ENCODE results near the gene LEMD2. TPM values are rescaled to one million over a fixed set of nuclear protein-coding genes. Genes with fewer than 3 reads are reported as not detected.

The LEMD2 gene
- total RNA-seq, 1 experiment from 2014 or later: 75.8 TPM

- intact Hi-C loops (cut with micrococcal nuclease; ENCODE audit: unreplicated experiment): no loop called here
- ChIA-PET CTCF (interaction anchor here (0.6 kb wide), 1 partner anchor 208 kb away, joined by 3 read pairs; no protein-coding TSS in a partner anchor), POLR2A (ENCODE audit: low non-redundant PET) (no interaction called here)
- H3K4me1 ChIP-seq (ENCODE audit: insufficient read depth, low read length, poor library complexity, severe bottlenecking): no peaks in the 10 kb centered on the region
- BruUV-seq (replicated peaks): no TSS peak
- TF ChIP-seq CTCF (conservative IDR thresholded peaks at IDR 0.05; ENCODE audit: low read depth, low read length): no peak
- no peak for TF ChIP-seq EZH2 (IDR thresholded peaks at IDR 0.05; ENCODE audit: borderline replicate concordance, low read depth, low read length, poor library complexity, severe bottlenecking)
- no peak overlapping the region for H3K27ac ChIP-seq (ENCODE audit: low read depth, low read length, poor library complexity, severe bottlenecking)
- H3K36me3 ChIP-seq (ENCODE audit: insufficient read depth, low read length, poor library complexity, severe bottlenecking): no peaks in the 10 kb centered on the region
- H3K4me3 ChIP-seq (ENCODE audit: low read depth, low read length, poor library complexity, severe bottlenecking): no peak overlapping the region
- no peaks in the 10 kb centered on the region for H3K27me3 ChIP-seq (replicated peaks; ENCODE audit: insufficient read depth, low read depth, low read length, poor library complexity)
- DNase-seq (ENCODE audit: low spot score): no peak
- H3K9me3 ChIP-seq (ENCODE audit: low read depth, low read length, poor library complexity, severe bottlenecking): no peaks in the 10 kb centered on the region
Observed at GRCh38 chr6:33820243-33820642, 31.3 kb upstream of the LEMD2 start.

- Histone ChIP-seq H3K27ac (ENCODE audit: low read depth, low read length, poor library complexity, severe bottlenecking) (no peak overlapping the region), H3K4me1 (ENCODE audit: insufficient read depth, low read length, poor library complexity, severe bottlenecking) (no peaks in the 10 kb centered on the region), H3K27me3 (replicated peaks; ENCODE audit: insufficient read depth, low read depth, low read length, poor library complexity) (no peaks in the 10 kb centered on the region), H3K4me3 (ENCODE audit: low read depth, low read length, poor library complexity, severe bottlenecking) (no peak overlapping the region), H3K9me3 (ENCODE audit: low read depth, low read length, poor library complexity, severe bottlenecking) (no peaks in the 10 kb centered on the region), H3K36me3 (ENCODE audit: insufficient read depth, low read length, poor library complexity, severe bottlenecking) (no peaks in the 10 kb centered on the region)
- intact Hi-C loops (cut with micrococcal nuclease; ENCODE audit: unreplicated experiment): no loop called here
- ChIA-PET CTCF (no interaction called here), POLR2A (ENCODE audit: low non-redundant PET) (no interaction called here)
- TF ChIP-seq CTCF (conservative IDR thresholded peaks at IDR 0.05; ENCODE audit: low read depth, low read length) (no peak), EZH2 (IDR thresholded peaks at IDR 0.05; ENCODE audit: borderline replicate concordance, low read depth, low read length, poor library complexity, severe bottlenecking) (no peak)
- BruUV-seq (replicated peaks): no TSS peak
- DNase-seq (ENCODE audit: low spot score): no peak
Observed at GRCh38 chr6:33819021-33819420, 30.1 kb upstream of the LEMD2 start.

GRCh38 chr6:33818293-33818692 is 29.4 kb upstream of the LEMD2 start:
- H3K27me3 ChIP-seq (replicated peaks; ENCODE audit: insufficient read depth, low read depth, low read length, poor library complexity): no peaks in the 10 kb centered on the region
- H3K4me3 ChIP-seq (ENCODE audit: low read depth, low read length, poor library complexity, severe bottlenecking): no peak overlapping the region
- CTCF ChIA-PET: no interaction called here
- H3K36me3 ChIP-seq (ENCODE audit: insufficient read depth, low read length, poor library complexity, severe bottlenecking): no peaks in the 10 kb centered on the region
- no peaks in the 10 kb centered on the region for H3K9me3 ChIP-seq (ENCODE audit: low read depth, low read length, poor library complexity, severe bottlenecking)
- BruUV-seq (replicated peaks): no TSS peak
- POLR2A ChIA-PET (ENCODE audit: low non-redundant PET): interaction anchor here (0.6 kb wide), 1 partner anchor 1900 kb away, joined by 5 read pairs; no protein-coding TSS in a partner anchor
- intact Hi-C loops (cut with micrococcal nuclease; ENCODE audit: unreplicated experiment): no loop called here
- H3K27ac ChIP-seq (ENCODE audit: low read depth, low read length, poor library complexity, severe bottlenecking): no peak overlapping the region
- peaks cover 7% of the 10 kb centered on the region for H3K4me1 ChIP-seq (ENCODE audit: insufficient read depth, low read length, poor library complexity, severe bottlenecking)
- TF ChIP-seq CTCF (conservative IDR thresholded peaks at IDR 0.05; ENCODE audit: low read depth, low read length): no peak
- no peak for DNase-seq (ENCODE audit: low spot score)
